H1 (cell line): ENCODE results near the gene SYT14. TPM values are rescaled to one million over a fixed set of nuclear protein-coding genes. Genes with fewer than 3 reads are reported as not detected.

Source experiments
- E2F6 ChIP-seq: IDR thresholded peaks from 2 replicates; pipeline ENCODE4 v1.6.1; 2012; ENCODE audit warnings: inconsistent platforms
- NANOG ChIP-seq: IDR thresholded peaks from 2 replicates; pipeline ENCODE4 v1.6.1; 2011; ENCODE audit warnings: low read length, low read depth, mild to moderate bottlenecking, inconsistent platforms; ENCODE audit not compliant: insufficient read depth, poor library complexity, severe bottlenecking
- PHF8 ChIP-seq: fragments of 200-600 bp; sonication (generic); conservative IDR thresholded peaks from 2 replicates; pipeline ENCODE4 v1.7.1; 2012; ENCODE audit warnings: low read depth, mild to moderate bottlenecking, inconsistent platforms, low read length, moderate library complexity
- POLR2A ChIP-seq, 2 experiments: IDR thresholded peaks; 1 replicate in 1 of 2; 2 replicates in 1 of 2; pipeline ENCODE4 v1.6.1; 2011; ENCODE audit warnings: low read depth in 2 of 2, low read length in 2 of 2, mild to moderate bottlenecking in 2 of 2; ENCODE audit errors: control extremely low read depth in 1 of 2
- TBP ChIP-seq: IDR thresholded peaks from 2 replicates; pipeline ENCODE4 v1.6.1; 2011; ENCODE audit warnings: low read depth, low read length, improper control_type of control experiment
- polyA plus RNA-seq, 7 experiments: library from polyadenylated mRNA; depleted of rRNA in 3 of 7; stranded (reverse) in 5 of 7; unstranded in 2 of 7; fragments of >200 nt in 5 of 7; fragments of 200-250 nt in 2 of 7; gene quantifications; 1 replicate in 5 of 7; 2 replicates in 1 of 7; 4 replicates in 1 of 7; pipeline versions ENCODE4 v1.2.1 to v1.2.3, GENCODE V29; 2011 to 2013; ENCODE audit warnings: missing spikeins in 2 of 7, mixed read lengths in 2 of 7
- total RNA-seq: library from RNA; stranded (reverse); fragmentation: NEBNext Ultra II Directional; extraction: Animal tissue kit (Norgen Biotek cat#: 25700); gene quantifications from 2 replicates; pipeline ENCODE4 v1.2.1, GENCODE V29; 2021
- TF ChIP-seq, protein P1 (sequence below): fragments of 300-600 bp; sonication (generic); IDR thresholded peaks from 2 replicates; pipeline ENCODE4 v1.7.1; 2012; ENCODE audit warnings: low read length, moderate library complexity, mild to moderate bottlenecking, inconsistent platforms; ENCODE audit not compliant: insufficient replicate concordance
- TF ChIP-seq, protein P2 (sequence below): IDR thresholded peaks from 2 replicates; pipeline ENCODE4 v1.6.1; 2012; ENCODE audit warnings: inconsistent platforms

Gene SYT14
- total and polyA plus RNA-seq, 2 of the 8 experiments (the other 6 are each of a cell fraction or from before 2014, with no cell fraction given), result 2.3 to 18.4 TPM

GRCh38 chr1:209937996-209938959, at the start of gene SYT14 (continued):
- TF ChIP-seq, protein P1, sequence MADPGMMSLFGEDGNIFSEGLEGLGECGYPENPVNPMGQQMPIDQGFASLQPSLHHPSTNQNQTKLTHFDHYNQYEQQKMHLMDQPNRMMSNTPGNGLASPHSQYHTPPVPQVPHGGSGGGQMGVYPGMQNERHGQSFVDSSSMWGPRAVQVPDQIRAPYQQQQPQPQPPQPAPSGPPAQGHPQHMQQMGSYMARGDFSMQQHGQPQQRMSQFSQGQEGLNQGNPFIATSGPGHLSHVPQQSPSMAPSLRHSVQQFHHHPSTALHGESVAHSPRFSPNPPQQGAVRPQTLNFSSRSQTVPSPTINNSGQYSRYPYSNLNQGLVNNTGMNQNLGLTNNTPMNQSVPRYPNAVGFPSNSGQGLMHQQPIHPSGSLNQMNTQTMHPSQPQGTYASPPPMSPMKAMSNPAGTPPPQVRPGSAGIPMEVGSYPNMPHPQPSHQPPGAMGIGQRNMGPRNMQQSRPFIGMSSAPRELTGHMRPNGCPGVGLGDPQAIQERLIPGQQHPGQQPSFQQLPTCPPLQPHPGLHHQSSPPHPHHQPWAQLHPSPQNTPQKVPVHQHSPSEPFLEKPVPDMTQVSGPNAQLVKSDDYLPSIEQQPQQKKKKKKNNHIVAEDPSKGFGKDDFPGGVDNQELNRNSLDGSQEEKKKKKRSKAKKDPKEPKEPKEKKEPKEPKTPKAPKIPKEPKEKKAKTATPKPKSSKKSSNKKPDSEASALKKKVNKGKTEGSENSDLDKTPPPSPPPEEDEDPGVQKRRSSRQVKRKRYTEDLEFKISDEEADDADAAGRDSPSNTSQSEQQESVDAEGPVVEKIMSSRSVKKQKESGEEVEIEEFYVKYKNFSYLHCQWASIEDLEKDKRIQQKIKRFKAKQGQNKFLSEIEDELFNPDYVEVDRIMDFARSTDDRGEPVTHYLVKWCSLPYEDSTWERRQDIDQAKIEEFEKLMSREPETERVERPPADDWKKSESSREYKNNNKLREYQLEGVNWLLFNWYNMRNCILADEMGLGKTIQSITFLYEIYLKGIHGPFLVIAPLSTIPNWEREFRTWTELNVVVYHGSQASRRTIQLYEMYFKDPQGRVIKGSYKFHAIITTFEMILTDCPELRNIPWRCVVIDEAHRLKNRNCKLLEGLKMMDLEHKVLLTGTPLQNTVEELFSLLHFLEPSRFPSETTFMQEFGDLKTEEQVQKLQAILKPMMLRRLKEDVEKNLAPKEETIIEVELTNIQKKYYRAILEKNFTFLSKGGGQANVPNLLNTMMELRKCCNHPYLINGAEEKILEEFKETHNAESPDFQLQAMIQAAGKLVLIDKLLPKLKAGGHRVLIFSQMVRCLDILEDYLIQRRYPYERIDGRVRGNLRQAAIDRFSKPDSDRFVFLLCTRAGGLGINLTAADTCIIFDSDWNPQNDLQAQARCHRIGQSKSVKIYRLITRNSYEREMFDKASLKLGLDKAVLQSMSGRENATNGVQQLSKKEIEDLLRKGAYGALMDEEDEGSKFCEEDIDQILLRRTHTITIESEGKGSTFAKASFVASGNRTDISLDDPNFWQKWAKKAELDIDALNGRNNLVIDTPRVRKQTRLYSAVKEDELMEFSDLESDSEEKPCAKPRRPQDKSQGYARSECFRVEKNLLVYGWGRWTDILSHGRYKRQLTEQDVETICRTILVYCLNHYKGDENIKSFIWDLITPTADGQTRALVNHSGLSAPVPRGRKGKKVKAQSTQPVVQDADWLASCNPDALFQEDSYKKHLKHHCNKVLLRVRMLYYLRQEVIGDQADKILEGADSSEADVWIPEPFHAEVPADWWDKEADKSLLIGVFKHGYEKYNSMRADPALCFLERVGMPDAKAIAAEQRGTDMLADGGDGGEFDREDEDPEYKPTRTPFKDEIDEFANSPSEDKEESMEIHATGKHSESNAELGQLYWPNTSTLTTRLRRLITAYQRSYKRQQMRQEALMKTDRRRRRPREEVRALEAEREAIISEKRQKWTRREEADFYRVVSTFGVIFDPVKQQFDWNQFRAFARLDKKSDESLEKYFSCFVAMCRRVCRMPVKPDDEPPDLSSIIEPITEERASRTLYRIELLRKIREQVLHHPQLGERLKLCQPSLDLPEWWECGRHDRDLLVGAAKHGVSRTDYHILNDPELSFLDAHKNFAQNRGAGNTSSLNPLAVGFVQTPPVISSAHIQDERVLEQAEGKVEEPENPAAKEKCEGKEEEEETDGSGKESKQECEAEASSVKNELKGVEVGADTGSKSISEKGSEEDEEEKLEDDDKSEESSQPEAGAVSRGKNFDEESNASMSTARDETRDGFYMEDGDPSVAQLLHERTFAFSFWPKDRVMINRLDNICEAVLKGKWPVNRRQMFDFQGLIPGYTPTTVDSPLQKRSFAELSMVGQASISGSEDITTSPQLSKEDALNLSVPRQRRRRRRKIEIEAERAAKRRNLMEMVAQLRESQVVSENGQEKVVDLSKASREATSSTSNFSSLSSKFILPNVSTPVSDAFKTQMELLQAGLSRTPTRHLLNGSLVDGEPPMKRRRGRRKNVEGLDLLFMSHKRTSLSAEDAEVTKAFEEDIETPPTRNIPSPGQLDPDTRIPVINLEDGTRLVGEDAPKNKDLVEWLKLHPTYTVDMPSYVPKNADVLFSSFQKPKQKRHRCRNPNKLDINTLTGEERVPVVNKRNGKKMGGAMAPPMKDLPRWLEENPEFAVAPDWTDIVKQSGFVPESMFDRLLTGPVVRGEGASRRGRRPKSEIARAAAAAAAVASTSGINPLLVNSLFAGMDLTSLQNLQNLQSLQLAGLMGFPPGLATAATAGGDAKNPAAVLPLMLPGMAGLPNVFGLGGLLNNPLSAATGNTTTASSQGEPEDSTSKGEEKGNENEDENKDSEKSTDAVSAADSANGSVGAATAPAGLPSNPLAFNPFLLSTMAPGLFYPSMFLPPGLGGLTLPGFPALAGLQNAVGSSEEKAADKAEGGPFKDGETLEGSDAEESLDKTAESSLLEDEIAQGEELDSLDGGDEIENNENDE, result no peak
- TF ChIP-seq, protein P2, sequence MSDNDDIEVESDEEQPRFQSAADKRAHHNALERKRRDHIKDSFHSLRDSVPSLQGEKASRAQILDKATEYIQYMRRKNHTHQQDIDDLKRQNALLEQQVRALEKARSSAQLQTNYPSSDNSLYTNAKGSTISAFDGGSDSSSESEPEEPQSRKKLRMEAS, result peak; percentile 37; the same call in 1 of the 2 replicates
- TF ChIP-seq NANOG (peak; percentile 38), POLR2A (IDR thresholded peaks at IDR 0.05; ENCODE audit: control extremely low read depth in 1 of 2, low read depth in 2 of 2, low read length in 2 of 2) (peak in 1 of 2 experiments; percentile 67; a peak in 2 of 3 replicates), PHF8 (peak; percentile 72), TBP (peak; percentile 46; the same call in 1 of the 2 replicates), E2F6 (0 out of 2 replicates have a peak, but pooled peaks have one; percentile 13)
